Measurements from ENCODE around the gene SND1. TPM values are rescaled to one million over a fixed set of nuclear protein-coding genes. Genes with fewer than 3 reads are reported as not detected.

Gene SND1
- total RNA-seq, 4 donors from 2014 or later: 62.0 to 89.4 (median 82.1) TPM

- TF ChIP-seq POLR2A (IDR thresholded peaks at IDR 0.05) (no peak), CTCF (IDR thresholded peaks at IDR 0.05) (no peak)
- no peak overlapping the region for H3K4me3 ChIP-seq (ENCODE audit: low read depth, poor library complexity, severe bottlenecking)
- 86 to 88% methylated on average over 2 of the region's 2 CpGs for WGBS, 2 donors
- intact Hi-C loops (cut with DNase I; ENCODE audit: low total_unique reads): no loop called here
- DNase-seq (ENCODE audit: low spot score in 2 of 2): no peak
These were observed 192.2 kb downstream of the SND1 start for GRCh38 chr7:127844165-127844564.

DNA sequence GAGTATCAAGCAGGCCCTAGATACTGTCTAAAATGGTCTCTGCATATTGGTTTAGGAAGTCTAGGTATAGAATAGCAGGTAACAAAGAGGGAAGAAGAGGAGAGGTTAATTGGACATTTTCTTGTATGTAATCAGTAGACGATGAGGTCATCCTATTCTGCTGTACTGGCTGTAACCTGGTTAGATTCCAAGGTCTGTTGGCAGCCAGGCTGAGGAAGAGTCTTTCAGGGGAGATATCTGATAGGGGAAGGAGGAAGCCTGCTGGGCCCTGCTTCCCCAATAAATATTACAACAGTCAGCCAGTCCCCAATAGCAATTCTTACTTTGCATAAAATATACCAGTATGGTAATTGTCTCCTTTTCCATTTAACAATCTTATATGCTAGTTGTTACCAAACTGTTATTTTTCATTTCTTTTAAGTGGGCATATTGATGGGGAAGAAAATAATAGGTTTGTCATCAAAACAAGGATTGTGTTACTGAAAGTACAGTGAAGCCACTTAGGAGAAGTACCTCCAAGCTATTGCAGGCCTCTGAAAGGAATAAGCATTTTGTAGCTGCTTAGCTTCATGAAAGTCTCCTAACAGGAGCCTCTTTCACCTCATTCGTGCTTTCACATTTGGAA lies 192.8 kb downstream of the SND1 start:
- 61 to 65% methylated on average over 2 of the region's 2 CpGs for WGBS, 2 donors
- DNase-seq (ENCODE audit: low spot score in 2 of 2): no peak
- TF ChIP-seq POLR2A (IDR thresholded peaks at IDR 0.05): no peak
- H3K4me3 ChIP-seq (ENCODE audit: low read depth, poor library complexity, severe bottlenecking): no peak overlapping the region
- intact Hi-C loops (cut with DNase I; ENCODE audit: low total_unique reads): no loop called here

- 54 to 58% methylated on average over 1 of the region's 1 CpG for WGBS, 2 donors
- no peak for DNase-seq (ENCODE audit: low spot score in 2 of 2)
- H3K4me3 ChIP-seq (ENCODE audit: low read depth, poor library complexity, severe bottlenecking): no peak overlapping the region
- intact Hi-C loops (cut with DNase I; ENCODE audit: low total_unique reads): no loop called here
- TF ChIP-seq CTCF (IDR thresholded peaks at IDR 0.05) (no peak), POLR2A (IDR thresholded peaks at IDR 0.05) (no peak)
These were observed 193.7 kb downstream of the SND1 start for GRCh38 chr7:127845522-127846214.

DNA sequence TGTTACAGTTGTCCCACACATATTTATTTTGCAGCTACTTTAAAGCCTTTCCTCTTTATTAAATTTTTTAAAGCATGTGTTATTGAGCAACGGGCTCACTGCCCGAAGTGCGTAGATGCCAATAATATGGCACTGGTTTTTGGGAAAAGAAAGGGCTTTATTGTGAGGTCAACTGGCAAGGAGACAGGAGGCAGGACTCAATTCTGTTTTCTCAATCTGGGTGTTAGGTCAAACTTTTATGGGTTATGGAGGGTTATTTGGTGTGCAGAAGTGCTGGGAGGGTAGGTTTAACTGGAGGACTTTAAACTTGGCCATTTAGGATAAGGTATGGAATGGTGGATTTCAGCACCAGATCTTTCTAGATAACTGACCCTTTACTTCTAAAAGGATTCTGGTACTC lies 195.6 kb downstream of the SND1 start:
- intact Hi-C loops (cut with DNase I; ENCODE audit: low total_unique reads): no loop called here

DNA sequence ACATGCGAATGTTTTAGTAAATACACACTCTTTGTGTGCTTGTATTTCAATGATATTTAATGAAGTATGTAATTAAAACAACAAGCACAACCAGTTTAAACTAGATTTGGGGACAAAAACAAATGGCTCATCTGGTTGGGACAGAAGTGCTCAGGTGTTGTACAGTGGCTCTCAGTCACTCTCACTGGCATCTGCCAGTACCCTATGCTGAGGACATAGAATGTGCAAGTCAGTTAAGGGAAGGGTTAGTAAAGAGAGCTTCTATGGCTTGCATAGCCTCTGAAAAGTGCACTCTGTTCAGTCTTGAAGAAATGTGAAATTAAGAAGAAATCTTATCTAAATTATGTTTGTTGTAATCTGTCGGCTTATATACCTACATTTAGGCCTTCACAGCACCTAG lies 196.2 kb downstream of the SND1 start:
- intact Hi-C loops (cut with DNase I; ENCODE audit: low total_unique reads): no loop called here
- no peak for DNase-seq (ENCODE audit: low spot score in 2 of 2)
- TF ChIP-seq POLR2A (IDR thresholded peaks at IDR 0.05) (no peak), CTCF (IDR thresholded peaks at IDR 0.05) (no peak)
- 95 to 97% methylated on average over 2 of the region's 2 CpGs for WGBS, 2 donors
- no peak overlapping the region for H3K4me3 ChIP-seq (ENCODE audit: low read depth, poor library complexity, severe bottlenecking)

More for the DNA sequence above, 195.6 kb downstream of the SND1 start:
- TF ChIP-seq CTCF (IDR thresholded peaks at IDR 0.05) (no peak), POLR2A (IDR thresholded peaks at IDR 0.05) (no peak)
- WGBS, 2 donors: 62 to 68% methylated on average over 3 of the region's 3 CpGs
- no peak overlapping the region for H3K4me3 ChIP-seq (ENCODE audit: low read depth, poor library complexity, severe bottlenecking)
- DNase-seq (ENCODE audit: low spot score in 2 of 2): no peak

GRCh38 chr7:127850195-127850594 lies 198.2 kb downstream of the SND1 start:
- DNase-seq (ENCODE audit: low spot score in 2 of 2): no peak
- H3K4me3 ChIP-seq (ENCODE audit: low read depth, poor library complexity, severe bottlenecking): no peak overlapping the region
- intact Hi-C loops (cut with DNase I; ENCODE audit: low total_unique reads): no loop called here
- WGBS, 2 donors: 91 to 93% methylated on average over 3 of the region's 3 CpGs
- no peak for TF ChIP-seq CTCF (IDR thresholded peaks at IDR 0.05)
- no peak for TF ChIP-seq POLR2A (IDR thresholded peaks at IDR 0.05)
